ENCODE results near the gene PLA2G3. TPM values are rescaled to one million over a fixed set of nuclear protein-coding genes. Genes with fewer than 3 reads are reported as not detected.

The PLA2G3 gene
- total RNA-seq, 1 experiment from 2014 or later = not detected

GRCh38 chr22:31125521-31126117 is 14.7 kb downstream of the PLA2G3 start:
- no peak for TF ChIP-seq CTCF (IDR thresholded peaks at IDR 0.05; ENCODE audit: unreplicated experiment)
- Mint-ChIP-seq H3K27ac (ENCODE audit: unreplicated experiment) (no peak overlapping the region), H3K4me3 (ENCODE audit: low read depth, unreplicated experiment) (no peak overlapping the region), H3K36me3 (ENCODE audit: insufficient read depth, unreplicated experiment) (peaks cover 8% of the 10 kb centered on the region), H3K9me3 (ENCODE audit: low read depth, unreplicated experiment) (no peaks in the 10 kb centered on the region), H3K4me1 (ENCODE audit: low read depth, unreplicated experiment) (peaks cover 9% of the 10 kb centered on the region), H3K27me3 (ENCODE audit: unreplicated experiment) (peaks cover 16% of the 10 kb centered on the region)
- intact Hi-C loops (cut with micrococcal nuclease; ENCODE audit: unreplicated experiment) = no loop called here
- CTCF ChIA-PET = no interaction called here
- BruUV-seq (replicated peaks) = no TSS peak
- DNase-seq = no peak

GRCh38 chr22:31124811-31125465 is 15.4 kb downstream of the PLA2G3 start:
- DNase-seq = no peak
- BruUV-seq (replicated peaks) = no TSS peak
- H3K4me3 Mint-ChIP-seq (ENCODE audit: low read depth, unreplicated experiment) = no peak overlapping the region

GRCh38 chr22:31124290-31124689 is 16.0 kb downstream of the PLA2G3 start:
- TF ChIP-seq CTCF (IDR thresholded peaks at IDR 0.05; ENCODE audit: unreplicated experiment) = no peak
- Mint-ChIP-seq H3K27me3 (ENCODE audit: unreplicated experiment) (peaks cover 29% of the 10 kb centered on the region), H3K36me3 (ENCODE audit: insufficient read depth, unreplicated experiment) (peaks cover 8% of the 10 kb centered on the region), H3K9me3 (ENCODE audit: low read depth, unreplicated experiment) (no peaks in the 10 kb centered on the region), H3K27ac (ENCODE audit: unreplicated experiment) (no peak overlapping the region), H3K4me3 (ENCODE audit: low read depth, unreplicated experiment) (no peak overlapping the region), H3K4me1 (ENCODE audit: low read depth, unreplicated experiment) (peaks cover 9% of the 10 kb centered on the region)
- CTCF ChIA-PET = no interaction called here
- DNase-seq = no peak
- intact Hi-C loops (cut with micrococcal nuclease; ENCODE audit: unreplicated experiment) = no loop called here
- no TSS peak for BruUV-seq (replicated peaks)

More at GRCh38 chr22:31124811-31125465, 15.4 kb downstream of the PLA2G3 start:
- Mint-ChIP-seq H3K36me3 (ENCODE audit: insufficient read depth, unreplicated experiment) (peaks cover 8% of the 10 kb centered on the region), H3K9me3 (ENCODE audit: low read depth, unreplicated experiment) (no peaks in the 10 kb centered on the region), H3K4me1 (ENCODE audit: low read depth, unreplicated experiment) (peaks cover 9% of the 10 kb centered on the region), H3K27ac (ENCODE audit: unreplicated experiment) (no peak overlapping the region), H3K27me3 (ENCODE audit: unreplicated experiment) (peaks cover 23% of the 10 kb centered on the region)
- intact Hi-C loops (cut with micrococcal nuclease; ENCODE audit: unreplicated experiment) = no loop called here
- CTCF ChIA-PET = no interaction called here
- no peak for TF ChIP-seq CTCF (IDR thresholded peaks at IDR 0.05; ENCODE audit: unreplicated experiment)

- H3K36me3 Mint-ChIP-seq (ENCODE audit: insufficient read depth, unreplicated experiment) = peaks cover 8% of the 10 kb centered on the region
- peaks cover 9% of the 10 kb centered on the region for H3K4me1 Mint-ChIP-seq (ENCODE audit: low read depth, unreplicated experiment)
- CTCF ChIA-PET = interaction anchor here (1.3 kb wide), 1 partner anchor 15 kb away, joined by 9 read pairs; no protein-coding TSS in a partner anchor
- H3K9me3 Mint-ChIP-seq (ENCODE audit: low read depth, unreplicated experiment) = no peaks in the 10 kb centered on the region
- H3K27ac Mint-ChIP-seq (ENCODE audit: unreplicated experiment) = no peak overlapping the region
- TF ChIP-seq CTCF (IDR thresholded peaks at IDR 0.05; ENCODE audit: unreplicated experiment) = no peak
- no peak for DNase-seq
- intact Hi-C loops (cut with micrococcal nuclease; ENCODE audit: unreplicated experiment) = no loop called here
- H3K4me3 Mint-ChIP-seq (ENCODE audit: low read depth, unreplicated experiment) = peak overlapping the region; percentile 73
- BruUV-seq (replicated peaks) = no TSS peak
- peaks cover 32% of the 10 kb centered on the region for H3K27me3 Mint-ChIP-seq (ENCODE audit: unreplicated experiment)
Measured at GRCh38 chr22:31123292-31123602, 17.1 kb downstream of the PLA2G3 start.

All from Calu3 (cell line).